GM12878 (cell line): ENCODE data around the gene ATP5F1D. TPM values are rescaled to one million over a fixed set of nuclear protein-coding genes. Genes with fewer than 3 reads are reported as not detected.
A peak's percentile ranks its signal among the peaks of the same experiment; 100 is the strongest.

ENCODE experiments used
- ATF7 ChIP-seq: fragments of 450-650 bp; IDR thresholded peaks from 2 replicates; pipeline ENCODE4 v1.6.1; 2016; ENCODE audit warnings: low read depth, mild to moderate bottlenecking
- CBFB ChIP-seq: IDR thresholded peaks from 2 replicates; pipeline ENCODE4 v1.6.1; 2016; ENCODE audit warnings: antibody characterized with exemption, low read depth
- CHD4 ChIP-seq: fragments of 200-600 bp; sonication (generic); IDR thresholded peaks from 2 replicates; pipeline ENCODE4 v1.6.1; 2016; ENCODE audit warnings: mild to moderate bottlenecking
- CREM ChIP-seq: IDR thresholded peaks from 2 replicates; pipeline ENCODE4 v1.6.1; 2014; ENCODE audit warnings: antibody characterized with exemption, low read depth
- FOS ChIP-seq: IDR thresholded peaks from 3 replicates; pipeline ENCODE4 v1.6.1; 2011; ENCODE audit warnings: borderline replicate concordance; ENCODE audit not compliant: insufficient read length; ENCODE audit errors: extremely low read depth
- FOXK2 ChIP-seq: fragments of 450-650 bp; IDR thresholded peaks from 2 replicates; pipeline ENCODE4 v1.6.1; 2017; ENCODE audit warnings: mild to moderate bottlenecking, moderate library complexity
- GATAD2B ChIP-seq: fragments of 450-650 bp; conservative IDR thresholded peaks from 2 replicates; pipeline ENCODE4 v1.6.1; 2017; ENCODE audit warnings: low read depth, mild to moderate bottlenecking, moderate library complexity
- KLF5 ChIP-seq: fragments of 450-650 bp; IDR thresholded peaks from 2 replicates; pipeline ENCODE4 v1.6.1; 2014; ENCODE audit warnings: mild to moderate bottlenecking; ENCODE audit not compliant: partially characterized antibody
- MTA2 ChIP-seq: fragments of 450-650 bp; IDR thresholded peaks from 2 replicates; pipeline ENCODE4 v1.6.1; 2016; ENCODE audit warnings: low read depth, mild to moderate bottlenecking, moderate library complexity
- MYB ChIP-seq: fragments of 150-350 bp; IDR thresholded peaks from 2 replicates; pipeline ENCODE4 v1.6.1; 2014; ENCODE audit warnings: mild to moderate bottlenecking, low read depth, low read length, borderline replicate concordance
- NFIC ChIP-seq: IDR thresholded peaks from 2 replicates; pipeline ENCODE4 v1.6.1; 2012; ENCODE audit warnings: low read depth, mild to moderate bottlenecking, inconsistent platforms, low read length, moderate library complexity
- NFYA ChIP-seq: IDR thresholded peaks from 2 replicates; pipeline ENCODE4 v1.6.1; 2011; ENCODE audit warnings: low read depth, mild to moderate bottlenecking, low read length, improper control_type of control experiment, borderline replicate concordance
- NFYB ChIP-seq: IDR thresholded peaks from 2 replicates; pipeline ENCODE4 v1.6.1; 2011; ENCODE audit warnings: low read depth, mild to moderate bottlenecking, low read length, improper control_type of control experiment, moderate library complexity; ENCODE audit not compliant: insufficient read depth
- NR2C1 ChIP-seq: fragments of 450-650 bp; IDR thresholded peaks from 2 replicates; pipeline ENCODE4 v1.6.1; 2017; ENCODE audit warnings: antibody characterized with exemption, mild to moderate bottlenecking, moderate library complexity
- PML ChIP-seq: IDR thresholded peaks from 2 replicates; pipeline ENCODE4 v1.6.1; 2012; ENCODE audit warnings: low read length, inconsistent platforms
- POLR2A ChIP-seq: IDR thresholded peaks from 2 replicates; pipeline ENCODE4 v1.6.1; 2011; ENCODE audit warnings: low read depth, mild to moderate bottlenecking, low read length
- POLR2AphosphoS2 ChIP-seq: IDR thresholded peaks from 2 replicates; pipeline ENCODE4 v1.6.1; 2011; ENCODE audit warnings: low read depth, mild to moderate bottlenecking, low read length, improper control_type of control experiment, moderate library complexity
- RAD51 ChIP-seq: fragments of 450-650 bp; IDR thresholded peaks from 2 replicates; pipeline ENCODE4 v1.6.1; 2016; ENCODE audit warnings: moderate library complexity, mild to moderate bottlenecking, inconsistent platforms
- SMAD1 ChIP-seq: fragments of 450-650 bp; IDR thresholded peaks from 2 replicates; pipeline ENCODE4 v1.6.1; 2018; ENCODE audit warnings: mild to moderate bottlenecking, low read depth; ENCODE audit not compliant: partially characterized antibody
- TAF1 ChIP-seq: IDR thresholded peaks from 2 replicates; pipeline ENCODE4 v1.6.1; 2011; ENCODE audit warnings: mild to moderate bottlenecking, low read depth, low read length, borderline replicate concordance
- TARDBP ChIP-seq: IDR thresholded peaks from 2 replicates; pipeline ENCODE4 v1.6.1; 2016; ENCODE audit warnings: borderline replicate concordance
- ZNF274 ChIP-seq: IDR thresholded peaks from one replicate; pipeline ENCODE4 v1.8.0; 2011; ENCODE audit not compliant: insufficient read length, insufficient read depth
- ZNF384 ChIP-seq: IDR thresholded peaks from 2 replicates; pipeline ENCODE4 v1.6.1; 2012; ENCODE audit warnings: low read depth, mild to moderate bottlenecking, low read length, improper control_type of control experiment, borderline replicate concordance
- polyA plus RNA-seq, 11 experiments: library from polyadenylated mRNA; depleted of rRNA in 4 of 11; unstranded in 6 of 11; stranded (reverse) in 5 of 11; fragments of >200 nt; fragmentation: Nextera tagmentation in 4 of 11; fragmentation: Illumina TruSeq in 1 of 11; extraction: Ambion mirVana in 4 of 11; extraction: Trizol in 1 of 11; gene quantifications; 1 replicate in 1 of 11; 2 replicates in 10 of 11; pipeline versions ENCODE4 v1.2.1 to v1.2.3, GENCODE V29; 2011 to 2016; ENCODE audit warnings: inconsistent platforms in 2 of 11, missing spikeins in 2 of 11, low read depth in 1 of 11
- total RNA-seq, 4 experiments: library from RNA; depleted of rRNA in 3 of 4; stranded (reverse); fragments of >200 nt in 3 of 4; fragmentation: Illumina TruSeq in 1 of 4; extraction: Trizol in 1 of 4; gene quantifications; 2 replicates each; pipeline versions ENCODE4 v1.2.1 to v1.2.3, GENCODE V29; 2013 to 2021
- TF ChIP-seq, protein P1 (sequence below): IDR thresholded peaks from 2 replicates; pipeline ENCODE4 v1.6.1; 2012; ENCODE audit warnings: low read depth, low read length, improper control_type of control experiment
- TF ChIP-seq, protein P2 (sequence below): fragments of 150-350 bp; IDR thresholded peaks from 2 replicates; pipeline ENCODE4 v1.6.1; 2016; ENCODE audit warnings: low read depth, low read length
- TF ChIP-seq, protein P3 (sequence below): fragments of 450-650 bp; IDR thresholded peaks from 2 replicates; pipeline ENCODE4 v1.6.1; 2016; ENCODE audit warnings: mild to moderate bottlenecking

ATP5F1D gene
- total and polyA plus RNA-seq, 10 of the 15 experiments (the other 5 are each of a cell fraction or from before 2014, with no cell fraction given): 7.2 to 357 (median 49.5) TPM

- TF ChIP-seq, protein P1, sequence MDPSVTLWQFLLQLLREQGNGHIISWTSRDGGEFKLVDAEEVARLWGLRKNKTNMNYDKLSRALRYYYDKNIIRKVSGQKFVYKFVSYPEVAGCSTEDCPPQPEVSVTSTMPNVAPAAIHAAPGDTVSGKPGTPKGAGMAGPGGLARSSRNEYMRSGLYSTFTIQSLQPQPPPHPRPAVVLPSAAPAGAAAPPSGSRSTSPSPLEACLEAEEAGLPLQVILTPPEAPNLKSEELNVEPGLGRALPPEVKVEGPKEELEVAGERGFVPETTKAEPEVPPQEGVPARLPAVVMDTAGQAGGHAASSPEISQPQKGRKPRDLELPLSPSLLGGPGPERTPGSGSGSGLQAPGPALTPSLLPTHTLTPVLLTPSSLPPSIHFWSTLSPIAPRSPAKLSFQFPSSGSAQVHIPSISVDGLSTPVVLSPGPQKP: peak; percentile 94
- TF ChIP-seq MYB: no peak
- TF ChIP-seq CREM: peak; percentile 98
- no peak for TF ChIP-seq TAF1
- no peak for TF ChIP-seq RAD51
- no peak for TF ChIP-seq CHD4
- no peak for TF ChIP-seq FOXK2
- no peak for TF ChIP-seq POLR2AphosphoS2
- TF ChIP-seq FOS: no peak
- no peak for TF ChIP-seq ATF7
- TF ChIP-seq NFYB: no peak
- TF ChIP-seq, protein P2, sequence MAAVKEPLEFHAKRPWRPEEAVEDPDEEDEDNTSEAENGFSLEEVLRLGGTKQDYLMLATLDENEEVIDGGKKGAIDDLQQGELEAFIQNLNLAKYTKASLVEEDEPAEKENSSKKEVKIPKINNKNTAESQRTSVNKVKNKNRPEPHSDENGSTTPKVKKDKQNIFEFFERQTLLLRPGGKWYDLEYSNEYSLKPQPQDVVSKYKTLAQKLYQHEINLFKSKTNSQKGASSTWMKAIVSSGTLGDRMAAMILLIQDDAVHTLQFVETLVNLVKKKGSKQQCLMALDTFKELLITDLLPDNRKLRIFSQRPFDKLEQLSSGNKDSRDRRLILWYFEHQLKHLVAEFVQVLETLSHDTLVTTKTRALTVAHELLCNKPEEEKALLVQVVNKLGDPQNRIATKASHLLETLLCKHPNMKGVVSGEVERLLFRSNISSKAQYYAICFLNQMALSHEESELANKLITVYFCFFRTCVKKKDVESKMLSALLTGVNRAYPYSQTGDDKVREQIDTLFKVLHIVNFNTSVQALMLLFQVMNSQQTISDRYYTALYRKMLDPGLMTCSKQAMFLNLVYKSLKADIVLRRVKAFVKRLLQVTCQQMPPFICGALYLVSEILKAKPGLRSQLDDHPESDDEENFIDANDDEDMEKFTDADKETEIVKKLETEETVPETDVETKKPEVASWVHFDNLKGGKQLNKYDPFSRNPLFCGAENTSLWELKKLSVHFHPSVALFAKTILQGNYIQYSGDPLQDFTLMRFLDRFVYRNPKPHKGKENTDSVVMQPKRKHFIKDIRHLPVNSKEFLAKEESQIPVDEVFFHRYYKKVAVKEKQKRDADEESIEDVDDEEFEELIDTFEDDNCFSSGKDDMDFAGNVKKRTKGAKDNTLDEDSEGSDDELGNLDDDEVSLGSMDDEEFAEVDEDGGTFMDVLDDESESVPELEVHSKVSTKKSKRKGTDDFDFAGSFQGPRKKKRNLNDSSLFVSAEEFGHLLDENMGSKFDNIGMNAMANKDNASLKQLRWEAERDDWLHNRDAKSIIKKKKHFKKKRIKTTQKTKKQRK: no peak
- no peak for TF ChIP-seq NFYA
- TF ChIP-seq ZNF384: no peak
- TF ChIP-seq GATAD2B: peak; percentile 95
- peak; percentile 96 for TF ChIP-seq TARDBP
- TF ChIP-seq, protein P3, sequence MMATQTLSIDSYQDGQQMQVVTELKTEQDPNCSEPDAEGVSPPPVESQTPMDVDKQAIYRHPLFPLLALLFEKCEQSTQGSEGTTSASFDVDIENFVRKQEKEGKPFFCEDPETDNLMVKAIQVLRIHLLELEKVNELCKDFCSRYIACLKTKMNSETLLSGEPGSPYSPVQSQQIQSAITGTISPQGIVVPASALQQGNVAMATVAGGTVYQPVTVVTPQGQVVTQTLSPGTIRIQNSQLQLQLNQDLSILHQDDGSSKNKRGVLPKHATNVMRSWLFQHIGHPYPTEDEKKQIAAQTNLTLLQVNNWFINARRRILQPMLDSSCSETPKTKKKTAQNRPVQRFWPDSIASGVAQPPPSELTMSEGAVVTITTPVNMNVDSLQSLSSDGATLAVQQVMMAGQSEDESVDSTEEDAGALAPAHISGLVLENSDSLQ: peak; percentile 62
- no peak for TF ChIP-seq ZNF274
- peak; percentile 85 for TF ChIP-seq NR2C1
- TF ChIP-seq PML: no peak
- TF ChIP-seq POLR2A: peak; percentile 77
- TF ChIP-seq KLF5: peak; percentile 65
- TF ChIP-seq SMAD1: no peak
- TF ChIP-seq CBFB: no peak
- TF ChIP-seq MTA2: no peak
- TF ChIP-seq NFIC: no peak
Measured at GRCh38 chr19:1241417-1242095, at the start of gene ATP5F1D (continued).
